Ishikawa (cell line): ENCODE data around the gene CDH16.

Experiments used
- CREB1 ChIP-seq: IDR thresholded peaks from 2 replicates; pipeline ENCODE4 v1.6.1; 2012; ENCODE audit warnings: low read depth
- EP300 ChIP-seq: IDR thresholded peaks from 2 replicates; pipeline ENCODE4 v1.6.1; 2012; ENCODE audit warnings: borderline replicate concordance
- FOXM1 ChIP-seq: IDR thresholded peaks from 2 replicates; pipeline ENCODE4 v1.6.1; 2012; ENCODE audit warnings: low read depth, borderline replicate concordance
- MAX ChIP-seq: IDR thresholded peaks from 2 replicates; pipeline ENCODE4 v1.6.1; 2012
- REST ChIP-seq: IDR thresholded peaks from 2 replicates; pipeline ENCODE4 v1.6.1; 2012; ENCODE audit warnings: low read depth, mild to moderate bottlenecking
- TAF1 ChIP-seq: IDR thresholded peaks from 2 replicates; pipeline ENCODE4 v1.6.1; 2012; ENCODE audit warnings: low read depth, mild to moderate bottlenecking
- TCF12 ChIP-seq: IDR thresholded peaks from 2 replicates; pipeline ENCODE4 v1.6.1; 2012; ENCODE audit warnings: low read depth
- TEAD4 ChIP-seq: IDR thresholded peaks from 2 replicates; pipeline ENCODE4 v1.6.1; 2012
- USF1 ChIP-seq: IDR thresholded peaks from 2 replicates; pipeline ENCODE4 v1.6.1; 2012
- YY1 ChIP-seq: IDR thresholded peaks from 2 replicates; pipeline ENCODE4 v1.6.1; 2012; ENCODE audit warnings: low read depth

GRCh38 chr16:66920924-66921680 is 2.4 kb upstream of the CDH16 start:
- TF ChIP-seq TCF12 (no peak), YY1 (no peak), TEAD4 (no peak), TAF1 (no peak), USF1 (no peak), MAX (no peak), EP300 (no peak), CREB1 (no peak), REST (no peak), FOXM1 (no peak)
